ENCODE data around the gene NOL11.
A peak's percentile ranks its signal among the peaks of the same experiment; 100 is the strongest.
"Not testable (repeated sequence)": the region's sequence is repeated elsewhere in the genome, so short reads cannot be mapped to it uniquely, and the experiment has no call there.

The NOL11 gene

DNA sequence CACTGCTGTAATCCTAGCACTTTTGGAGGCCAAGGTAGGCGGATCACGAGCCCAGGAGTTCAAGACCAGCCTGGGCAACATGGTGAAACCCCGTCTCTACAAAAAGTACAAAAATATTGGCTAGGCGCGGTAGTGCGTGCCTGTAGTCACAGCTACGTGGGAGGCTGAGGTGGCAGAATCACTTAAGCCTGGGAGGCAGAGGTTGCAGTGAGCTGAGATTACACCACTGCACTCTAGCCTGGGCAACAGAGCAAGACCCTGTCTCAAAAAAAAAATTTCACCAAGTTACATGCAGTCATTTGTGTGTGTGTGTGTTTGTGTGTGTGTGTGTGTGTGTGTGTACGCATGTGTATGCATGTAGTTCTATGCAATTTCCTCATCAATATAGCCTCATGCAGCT, 14.9 kb upstream of the NOL11 start:
- DNase-seq (ENCODE audit: extremely low spot score, insufficient read length, low read depth); FAIRE-seq: not testable (repeated sequence)

DNA sequence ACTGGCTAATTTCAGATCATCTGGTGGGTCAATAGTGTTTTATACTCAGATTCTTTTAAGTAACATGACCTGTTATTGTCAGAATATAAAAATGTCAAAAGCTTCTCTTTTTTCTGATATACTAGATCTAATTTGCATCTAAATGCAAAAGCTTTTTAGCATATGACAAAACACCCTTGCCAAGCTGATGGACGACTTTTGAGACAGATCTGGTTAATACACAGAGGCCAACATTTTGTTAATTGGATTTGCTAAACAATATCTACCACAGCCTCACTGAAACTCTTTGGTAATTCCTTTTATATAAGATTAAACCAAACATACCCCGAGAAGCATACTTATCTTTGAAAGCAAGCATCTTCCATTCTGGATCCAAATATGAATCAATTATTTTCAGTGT, 10.3 kb upstream of the NOL11 start:
- FAIRE-seq (no peak), DNase-seq (ENCODE audit: extremely low spot score, insufficient read length, low read depth) (no peak)

DNA sequence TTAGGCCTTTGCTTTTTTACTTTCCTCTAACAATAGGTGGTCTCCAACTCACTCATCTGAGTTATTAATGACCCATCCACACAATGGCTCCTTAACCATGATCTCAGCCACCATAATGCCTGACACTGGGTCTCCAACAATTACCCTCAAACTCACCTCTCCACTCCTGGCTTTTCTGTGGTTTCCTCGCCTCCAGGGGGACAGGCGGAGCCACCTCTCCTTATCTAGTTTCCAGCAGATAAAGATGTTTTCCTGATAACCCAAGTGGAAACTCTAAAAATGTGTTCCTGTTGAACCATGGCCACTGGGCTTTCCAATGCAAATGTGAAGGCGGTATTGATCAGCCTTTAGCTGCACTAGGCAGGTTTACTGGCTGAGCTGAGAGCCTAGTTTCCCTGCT, 9.4 kb upstream of the NOL11 start:
- DNase-seq (ENCODE audit: extremely low spot score, insufficient read length, low read depth) = no peak
- no peak for FAIRE-seq

DNA sequence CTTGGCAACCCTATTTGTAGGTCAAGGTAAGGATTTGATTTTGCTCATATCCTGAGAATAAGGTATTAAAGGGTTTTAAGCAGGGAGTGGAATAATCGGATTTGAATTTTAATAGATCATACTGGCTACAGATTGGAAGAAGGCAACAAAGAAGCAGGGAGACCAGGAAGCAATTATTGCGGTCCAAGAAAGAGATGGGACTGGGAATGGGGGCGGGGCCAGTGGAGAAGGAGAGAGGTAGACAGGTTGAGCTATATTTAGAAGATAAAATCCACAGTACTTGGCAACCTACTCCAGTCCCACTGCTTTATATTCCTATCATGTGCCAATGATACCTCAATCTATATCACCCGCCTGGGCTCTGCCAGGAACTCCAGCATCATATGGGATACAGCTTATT, 5.8 kb upstream of the NOL11 start:
- no peak for FAIRE-seq
- DNase-seq (ENCODE audit: extremely low spot score, insufficient read length, low read depth) = no peak

DNA sequence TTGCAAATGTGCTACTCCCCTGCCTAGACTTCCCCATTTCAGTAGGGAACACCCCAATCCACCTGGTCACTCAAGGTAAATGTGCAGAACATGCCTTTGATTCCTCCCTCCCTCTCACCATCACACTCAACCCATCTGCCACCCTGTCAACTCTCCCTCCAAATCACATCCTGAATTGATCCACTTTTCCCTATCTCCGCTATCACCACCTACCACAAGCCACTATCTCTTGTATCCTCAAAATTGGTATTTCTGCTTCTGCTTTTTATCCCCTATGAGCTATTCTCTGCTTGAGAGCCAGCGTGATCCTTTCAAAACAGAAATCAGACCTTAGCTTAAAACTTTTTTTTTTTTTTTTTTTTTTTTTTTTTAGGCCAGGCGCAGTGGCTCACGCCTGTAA, 5.4 kb upstream of the NOL11 start:
- FAIRE-seq (no peak), DNase-seq (ENCODE audit: extremely low spot score, insufficient read length, low read depth) (no peak)

DNA sequence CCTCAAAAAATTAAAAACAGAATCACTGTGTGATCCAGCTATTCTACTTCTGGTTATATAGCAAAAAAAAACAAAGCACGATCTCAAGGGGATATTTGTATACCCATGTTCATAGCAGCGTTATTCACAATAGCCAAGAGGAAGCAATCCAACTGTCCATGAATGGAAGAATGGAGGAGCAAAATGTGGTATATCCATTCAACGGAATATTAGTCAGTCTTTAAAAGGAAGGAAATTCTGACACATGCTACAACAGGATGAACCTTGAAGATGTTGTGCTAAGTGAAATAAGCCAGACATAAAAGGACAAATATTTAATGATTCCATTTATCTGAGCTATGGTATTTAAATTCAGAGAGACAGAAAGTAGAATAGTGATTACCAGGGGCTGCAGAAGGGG, 4.6 kb upstream of the NOL11 start:
- DNase-seq (ENCODE audit: extremely low spot score, insufficient read length, low read depth) (no peak), FAIRE-seq (no peak)

DNA sequence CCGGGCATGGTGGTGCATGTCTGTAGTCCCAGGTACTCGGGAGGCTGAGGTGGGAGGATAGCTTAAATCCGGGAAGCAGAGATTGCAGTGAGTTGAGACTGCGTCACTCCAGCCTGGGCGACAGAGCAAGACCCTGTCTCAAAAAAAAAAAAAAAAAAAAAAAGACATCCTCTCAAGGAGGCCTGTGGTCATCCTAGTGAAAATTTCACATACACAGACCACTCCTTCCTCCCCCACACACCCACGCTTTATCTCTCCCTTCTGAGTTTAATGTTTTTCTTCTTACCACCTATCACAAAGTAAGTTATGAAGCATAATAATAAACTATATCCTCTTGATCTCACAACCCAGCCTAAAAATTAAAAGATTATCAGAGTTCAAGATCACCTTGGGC, 1.3 kb upstream of the NOL11 start:
- FAIRE-seq = no peak
- DNase-seq (ENCODE audit: extremely low spot score, insufficient read length, low read depth) = no peak

DNA sequence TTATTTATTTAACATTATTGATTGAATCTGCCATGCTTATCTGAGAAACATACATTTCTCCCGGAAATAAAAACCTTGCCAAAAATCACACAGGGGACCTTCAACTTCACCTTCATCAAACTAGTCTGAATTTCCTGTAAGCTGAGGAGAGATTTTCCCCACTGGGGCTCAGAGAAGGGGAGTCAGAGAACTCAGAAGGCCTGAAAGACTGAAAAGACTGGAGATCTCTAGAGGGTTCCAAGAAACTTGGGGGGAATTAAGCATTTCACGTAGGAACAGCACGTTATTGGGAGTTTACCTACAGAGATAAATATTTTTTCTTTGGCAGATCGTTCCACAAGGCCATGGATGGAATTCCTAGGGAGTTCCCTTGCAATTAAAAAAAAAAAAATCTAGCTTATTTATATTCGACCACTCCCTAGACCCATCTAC, 528 bp upstream of the NOL11 start:
- no peak for FAIRE-seq
- DNase-seq (ENCODE audit: extremely low spot score, insufficient read length, low read depth) = no peak

DNA sequence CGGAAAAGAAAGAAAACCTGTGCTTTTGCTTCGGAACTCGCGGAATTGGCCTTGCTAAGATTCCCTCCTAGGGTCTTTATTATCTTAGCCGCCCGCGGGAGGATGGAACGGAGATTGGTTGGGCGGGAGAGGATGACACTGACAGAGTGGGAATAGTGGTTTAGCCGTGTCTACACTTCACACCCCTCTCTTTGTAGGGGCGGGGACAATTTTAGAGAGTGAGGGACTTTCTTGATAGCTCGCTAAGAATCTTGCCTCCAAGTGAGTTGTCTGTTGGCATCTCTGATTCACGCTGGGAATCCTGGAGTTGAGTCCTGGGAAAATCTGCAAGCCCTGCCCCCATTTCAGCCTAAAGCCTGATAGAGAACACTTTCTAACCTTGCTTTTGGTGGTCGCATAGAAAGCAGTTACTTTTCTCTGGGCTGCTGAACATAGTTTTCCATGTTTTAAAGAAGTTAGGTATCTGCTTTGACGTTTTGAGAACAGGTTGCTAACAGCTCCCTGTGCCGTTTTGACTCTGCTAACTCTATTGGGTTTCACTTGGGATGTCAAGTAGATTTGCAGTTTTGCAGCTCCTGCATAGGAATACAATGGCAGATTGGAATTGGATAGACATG, 697 bp downstream of the NOL11 start:
- FAIRE-seq (peak; percentile 5), DNase-seq (ENCODE audit: extremely low spot score, insufficient read length, low read depth) (no peak)

DNA sequence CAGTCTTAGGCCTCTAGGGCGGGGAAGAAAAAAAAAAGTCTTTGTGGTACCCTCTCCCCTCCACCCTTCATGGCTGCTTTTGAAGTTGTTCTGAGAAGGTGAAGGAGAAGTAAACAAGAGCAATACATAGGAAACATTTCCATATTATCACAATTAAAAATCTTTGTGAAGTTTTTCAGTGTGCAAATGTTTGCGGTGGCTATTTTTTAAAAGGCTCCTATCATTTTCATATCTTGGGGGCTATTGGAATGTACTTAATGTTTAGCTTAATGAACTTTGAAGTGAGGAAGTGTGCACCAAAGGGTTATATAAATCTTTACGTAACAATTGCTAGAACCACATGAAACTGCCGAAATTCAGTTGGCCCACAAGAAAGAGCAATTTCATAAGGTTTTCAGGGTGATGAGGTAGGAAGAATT, 7.6 kb downstream of the NOL11 start:
- DNase-seq (ENCODE audit: extremely low spot score, insufficient read length, low read depth) (no peak), FAIRE-seq (no peak)

DNA sequence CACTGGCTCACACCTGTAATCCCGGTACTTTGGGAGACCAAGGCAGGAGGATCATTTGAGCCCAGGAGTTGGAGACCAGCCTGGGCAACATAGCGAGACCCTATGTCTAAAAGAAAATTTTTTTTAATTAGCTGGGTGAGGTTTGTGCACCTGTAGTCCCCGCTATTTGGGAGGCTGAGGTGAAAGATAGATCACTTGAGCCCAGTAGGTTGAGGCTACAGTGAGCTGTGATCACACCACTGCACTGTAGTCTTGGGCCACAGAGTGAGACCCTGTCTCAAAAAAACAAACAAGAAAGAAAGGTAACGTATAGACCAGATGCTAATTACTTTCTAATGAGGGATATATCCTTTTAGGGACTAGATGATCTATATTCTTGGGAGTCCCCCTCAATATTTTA, 8.1 kb downstream of the NOL11 start:
- DNase-seq (ENCODE audit: extremely low spot score, insufficient read length, low read depth) = no peak
- no peak for FAIRE-seq

DNA sequence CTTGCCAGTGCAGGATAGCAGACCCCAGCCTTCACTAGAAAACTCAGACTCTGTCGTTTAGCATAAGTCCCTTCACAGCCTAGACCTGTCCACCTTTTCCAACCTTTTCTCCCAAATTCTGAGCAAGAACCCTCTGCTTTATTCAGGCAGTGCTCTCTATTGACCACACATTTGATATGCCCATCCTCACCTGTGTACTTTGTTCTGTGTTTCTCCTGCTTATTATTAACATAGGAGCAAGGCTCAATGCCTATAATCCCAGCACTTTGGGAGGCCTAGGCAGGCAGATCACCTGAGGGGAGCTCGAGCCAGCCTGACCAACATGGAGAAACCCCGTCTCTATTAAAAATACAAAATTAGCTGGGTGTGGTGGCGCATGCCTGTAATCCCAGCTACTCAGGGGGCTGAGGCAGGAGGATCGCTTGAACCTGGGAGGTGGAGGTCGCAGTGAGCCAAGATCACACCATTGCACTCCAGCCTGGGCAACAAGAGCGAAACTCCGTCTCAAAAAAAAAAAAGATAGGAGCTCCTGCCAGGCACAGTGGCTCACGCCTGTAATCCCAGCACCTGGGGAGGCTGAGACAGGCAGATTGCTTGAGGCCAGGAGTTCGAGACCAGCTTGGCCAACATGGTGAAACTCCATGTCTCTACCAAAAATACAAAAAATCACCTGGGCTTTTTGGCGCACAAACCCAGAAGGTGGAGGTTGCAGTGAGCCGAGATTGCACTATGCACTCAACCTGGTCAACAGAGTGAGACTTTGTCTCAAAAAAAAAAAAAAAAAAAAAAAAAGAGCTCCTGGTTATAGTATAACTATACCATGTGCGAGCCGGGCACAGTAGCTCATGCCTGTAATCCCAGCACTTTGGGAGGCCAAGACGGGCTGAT, 9.7 kb downstream of the NOL11 start:
- DNase-seq (ENCODE audit: extremely low spot score, insufficient read length, low read depth); FAIRE-seq: not testable (repeated sequence)

DNA sequence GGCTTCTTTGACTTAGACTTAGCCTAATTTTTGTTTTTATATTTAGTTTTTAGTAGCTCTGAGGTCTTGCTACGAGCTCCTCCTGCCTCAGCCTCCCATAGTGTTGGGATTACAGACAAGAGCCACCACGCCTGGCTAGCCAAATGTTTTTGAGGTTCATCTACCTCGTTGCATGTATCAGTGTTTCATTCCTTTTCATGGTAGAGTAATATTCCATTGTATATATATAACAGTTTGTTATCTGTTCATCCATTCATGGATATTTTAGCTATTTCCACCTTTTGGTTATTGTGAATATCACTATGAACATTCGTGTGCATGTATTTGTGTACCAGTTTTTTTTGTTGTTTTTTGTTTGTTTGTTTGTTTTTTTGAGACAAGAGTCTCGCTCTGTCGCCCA, 12.2 kb downstream of the NOL11 start:
- FAIRE-seq (no peak), DNase-seq (ENCODE audit: extremely low spot score, insufficient read length, low read depth) (no peak)

DNA sequence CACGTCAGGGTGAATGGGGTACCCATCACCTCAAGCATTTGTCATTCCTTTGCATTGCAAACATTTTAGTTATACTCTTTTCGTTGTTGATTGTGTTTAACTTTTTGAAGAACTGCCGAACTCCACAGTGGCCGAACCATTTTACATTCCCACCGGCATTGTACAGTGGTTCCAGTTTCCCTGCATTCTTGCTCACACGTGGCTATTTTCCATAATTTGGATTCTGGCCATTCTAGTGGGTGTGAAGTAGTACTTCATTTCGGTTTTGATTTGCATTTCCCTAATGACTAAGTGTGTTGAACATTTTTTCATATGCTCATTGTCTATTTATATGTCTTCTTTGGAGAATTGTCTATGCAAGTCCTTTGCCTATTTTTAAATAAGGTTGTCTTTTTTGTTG, 13.0 kb downstream of the NOL11 start:
- DNase-seq (ENCODE audit: extremely low spot score, insufficient read length, low read depth) (no peak), FAIRE-seq (no peak)

DNA sequence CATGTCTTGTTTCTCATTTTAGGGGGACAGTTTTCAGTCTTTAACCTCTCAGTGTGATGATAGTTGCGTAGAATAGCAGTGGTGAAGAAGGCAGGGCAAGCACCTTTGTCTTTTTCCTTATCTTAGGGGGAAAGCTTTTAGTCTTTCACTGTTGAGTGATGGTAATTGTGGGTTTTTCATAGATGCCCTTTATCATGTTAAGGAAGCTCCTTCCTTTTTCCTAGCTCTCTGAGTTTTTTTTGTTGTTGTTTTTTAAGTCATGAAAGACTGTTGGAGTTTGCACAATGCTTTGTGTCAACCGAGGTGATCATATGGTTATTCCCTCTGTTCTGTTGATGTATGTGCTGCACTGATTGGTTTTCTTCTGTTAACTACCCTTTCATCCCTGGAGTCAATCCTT, 15.7 kb downstream of the NOL11 start:
- FAIRE-seq (no peak), DNase-seq (ENCODE audit: extremely low spot score, insufficient read length, low read depth) (no peak)

DNA sequence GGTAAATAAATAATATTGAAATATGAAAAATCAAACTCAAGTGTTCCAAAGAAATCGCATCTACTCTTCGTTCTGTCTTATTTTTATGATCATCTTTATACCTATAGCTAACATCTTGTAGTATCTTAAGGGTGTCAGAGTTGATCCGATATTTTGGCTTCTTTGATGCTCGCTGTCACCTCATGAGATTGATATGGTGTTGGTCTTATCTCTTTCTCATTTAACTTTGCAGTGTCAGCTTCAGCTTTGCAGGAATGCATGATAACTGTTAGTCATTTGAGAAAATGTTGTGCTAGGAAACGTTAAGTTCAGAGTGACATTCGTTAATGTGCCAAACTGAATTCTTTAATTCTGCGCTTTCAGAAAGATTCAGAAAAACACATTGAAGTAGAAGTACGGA, 19.4 kb downstream of the NOL11 start:
- no peak for FAIRE-seq
- no peak for DNase-seq (ENCODE audit: extremely low spot score, insufficient read length, low read depth)

DNA sequence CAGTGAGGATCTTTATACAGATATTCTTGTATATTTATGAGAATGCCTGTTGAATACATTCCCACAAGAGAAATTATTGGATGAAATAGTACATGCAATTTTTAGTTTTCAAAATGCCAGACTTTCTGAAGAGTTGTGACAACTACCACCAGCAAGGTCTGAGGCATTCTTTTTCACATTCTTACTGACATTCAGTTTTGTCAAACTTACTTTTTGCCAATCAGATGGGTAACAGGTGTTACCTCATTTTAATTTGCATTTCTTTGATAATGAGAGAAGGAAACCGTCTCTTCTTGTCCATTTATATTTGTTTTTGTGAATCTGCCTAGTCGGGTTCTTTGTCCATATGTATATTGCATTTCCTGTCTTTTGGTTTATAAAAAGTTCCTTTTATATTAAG, 24.3 kb downstream of the NOL11 start:
- FAIRE-seq = no peak
- no peak for DNase-seq (ENCODE audit: extremely low spot score, insufficient read length, low read depth)

DNA sequence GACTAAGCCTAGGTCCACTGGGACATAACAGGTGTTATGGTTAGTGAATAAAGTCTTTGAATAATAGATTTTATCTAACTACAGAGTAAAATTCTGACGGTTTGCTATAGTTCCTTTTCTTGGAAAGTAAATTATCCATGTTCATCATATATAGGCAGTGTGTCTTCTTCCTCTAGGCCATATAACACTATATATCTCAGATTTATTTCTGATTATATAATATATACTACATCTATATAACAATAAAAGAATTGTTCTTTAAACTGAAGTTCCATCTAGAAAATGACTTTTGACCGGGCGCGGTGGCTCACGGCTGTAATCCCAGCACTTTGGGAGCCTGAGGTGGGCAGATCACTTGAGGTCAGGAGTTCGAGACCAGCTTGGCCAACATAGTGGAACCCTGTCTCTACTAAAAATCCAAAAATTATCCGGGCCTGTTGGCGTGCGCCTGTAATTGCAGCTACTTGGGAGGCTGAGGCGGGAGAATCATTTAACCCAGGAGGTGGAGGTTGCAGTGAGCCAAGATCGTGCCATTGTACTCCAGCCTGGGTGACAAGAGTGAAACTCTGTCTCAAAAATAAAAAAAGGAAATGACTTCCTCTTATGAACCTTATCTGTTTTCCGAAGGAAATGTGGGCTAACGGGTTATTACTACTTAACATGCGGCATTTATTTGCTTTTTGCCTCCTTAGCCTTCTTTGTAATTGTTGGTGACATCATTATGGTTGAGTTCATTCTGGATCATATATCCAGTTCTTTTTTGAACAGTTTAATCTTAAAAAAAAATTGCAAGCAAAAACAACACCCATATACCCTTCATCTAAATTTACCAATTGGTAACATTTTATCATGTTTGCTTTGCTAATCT, 29.2 kb downstream of the NOL11 start:
- DNase-seq (ENCODE audit: extremely low spot score, insufficient read length, low read depth) (no peak), FAIRE-seq (no peak)

DNA sequence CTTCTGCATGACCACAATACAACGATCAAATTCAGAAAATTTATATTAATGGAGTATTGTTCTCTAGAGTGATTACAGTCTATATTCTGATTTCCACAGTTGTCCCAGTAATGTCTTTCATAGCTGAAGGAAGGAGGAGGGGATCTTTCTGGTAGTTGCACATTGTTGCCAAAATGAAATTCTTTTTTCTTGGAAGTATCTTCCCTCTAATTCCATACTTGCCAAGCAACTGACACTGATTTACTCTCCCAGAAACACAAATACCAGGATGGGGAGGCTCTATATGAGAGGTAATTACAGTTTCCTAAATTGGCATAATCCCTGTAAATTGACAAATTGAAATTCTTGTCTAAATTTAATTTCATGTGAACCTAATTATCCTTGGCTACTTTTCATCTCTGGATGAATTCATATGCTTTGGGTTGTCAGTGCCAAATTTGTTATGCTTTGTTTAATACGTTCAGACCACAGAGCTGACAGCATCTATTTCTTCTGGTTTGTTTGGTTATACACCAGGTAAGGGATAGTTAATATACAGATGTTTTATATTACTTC, 30.0 kb downstream of the NOL11 start:
- FAIRE-seq = no peak
- DNase-seq (ENCODE audit: extremely low spot score, insufficient read length, low read depth) = no peak

DNA sequence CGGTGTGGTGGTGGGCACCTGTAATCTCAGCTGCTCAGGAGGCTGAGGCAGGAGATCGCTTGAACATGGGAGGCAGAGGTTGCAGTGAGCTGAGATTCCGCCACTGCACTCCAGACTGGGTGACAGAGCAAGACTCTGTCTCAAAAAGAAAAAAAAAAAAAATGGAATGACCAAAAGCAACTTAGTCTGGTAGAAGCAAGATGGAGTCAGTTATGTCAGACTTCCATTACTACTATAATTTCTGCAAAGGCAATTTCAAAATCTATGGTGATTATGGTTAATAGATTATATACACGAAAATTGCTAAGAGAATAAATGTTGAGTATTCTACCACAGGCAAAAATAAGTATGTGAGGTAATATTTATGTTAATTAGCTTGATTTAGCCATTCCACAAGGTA, 32.3 kb downstream of the NOL11 start:
- FAIRE-seq (no peak), DNase-seq (ENCODE audit: extremely low spot score, insufficient read length, low read depth) (no peak)
